Spinal cord (tissue), 10 donors: ENCODE results near the gene FBLN1. TPM values are rescaled to one million over a fixed set of nuclear protein-coding genes. Genes with fewer than 3 reads are reported as not detected.
"Not testable (repeated sequence)": the region's sequence is repeated elsewhere in the genome, so short reads cannot be mapped to it uniquely, and the experiment has no call there.

Experiments used
- DNase-seq, 6 donors: peaks; one replicate each; pipeline versions ENCODE4 v3.0.0 to v3.0.0-alpha.2; 2013 to 2015; ENCODE audit warnings: low spot score in 6 of 6, low read depth in 4 of 6
- H3K27ac ChIP-seq: one replicate; pipeline ENCODE4 v1.5.1; 2013; ENCODE audit warnings: low read depth, low read length, control low read depth
- H3K27me3 ChIP-seq: one replicate; pipeline ENCODE4 v1.6.1; 2013; ENCODE audit warnings: low read length; ENCODE audit not compliant: control insufficient read depth, insufficient read depth
- H3K36me3 ChIP-seq: one replicate; pipeline ENCODE4 v1.6.1; 2013; ENCODE audit warnings: low read length; ENCODE audit not compliant: control insufficient read depth, insufficient read depth
- H3K4me1 ChIP-seq: one replicate; pipeline ENCODE4 v1.6.1; 2013; ENCODE audit warnings: low read length; ENCODE audit not compliant: control insufficient read depth, insufficient read depth
- H3K4me3 ChIP-seq: one replicate; pipeline ENCODE4 v1.5.1; 2013; ENCODE audit warnings: low read depth, low read length, control low read depth
- H3K9me3 ChIP-seq: one replicate; pipeline ENCODE4 v1.6.1; 2013; ENCODE audit warnings: low read length; ENCODE audit not compliant: control insufficient read depth, insufficient read depth
- WGBS: methylation state at CpG from one replicate; pipeline ENCODE4 v1.1.5; 2013; ENCODE audit warnings: missing lambda C conversion rate; ENCODE audit not compliant: insufficient coverage; 5-methylcytosine and 5-hydroxymethylcytosine counted together
- polyA plus RNA-seq, 2 donors: library from polyadenylated mRNA; unstranded; fragments of 120-200 nt; gene quantifications; one replicate each; pipeline ENCODE4 v1.2.1, GENCODE V29; 2013; ENCODE audit not compliant: insufficient read length in 2 of 2
- total RNA-seq, 2 donors: library from RNA; depleted of rRNA in 1 of 2; stranded (reverse); fragments of 120-200 nt in 1 of 2; fragments of >200 nt in 1 of 2; gene quantifications; one replicate each; pipeline versions ENCODE4 v1.2.3 to v1.2.4, GENCODE V29; 2013 to 2014
- donor health status: healthy.

Gene FBLN1
- total and polyA plus RNA-seq, 4 donors = 69.4 to 260 (median 132) TPM

- DNase-seq = no peak
- Histone ChIP-seq H3K4me1 (no peaks in the 10 kb centered on the region), H3K27ac (no peak overlapping the region), H3K36me3 (no peaks in the 10 kb centered on the region), H3K27me3 (no peaks in the 10 kb centered on the region), H3K4me3 (no peak overlapping the region), H3K9me3 (no peaks in the 10 kb centered on the region)
- WGBS = 76% methylated on average over 5 of the region's 5 CpGs
Observed at GRCh38 chr22:45483918-45484499, 18.7 kb upstream of the FBLN1 start.

- Histone ChIP-seq H3K4me1 (no peaks in the 10 kb centered on the region), H3K27me3 (no peaks in the 10 kb centered on the region), H3K36me3 (no peaks in the 10 kb centered on the region), H3K4me3 (no peak overlapping the region), H3K27ac (peak overlapping the region; percentile 10), H3K9me3 (no peaks in the 10 kb centered on the region)
- 92% methylated on average over 4 of the region's 4 CpGs for WGBS
- DNase-seq = no peak
Observed at GRCh38 chr22:45484742-45485141, 17.9 kb upstream of the FBLN1 start.

- H3K27ac ChIP-seq = peak overlapping the region; percentile 10
- WGBS = no CpG with 5 or more reads among the region's 4 CpGs
- H3K9me3 ChIP-seq = no peaks in the 10 kb centered on the region
- no peak for DNase-seq
- no peak overlapping the region for H3K4me3 ChIP-seq
- no peaks in the 10 kb centered on the region for H3K36me3 ChIP-seq
- no peaks in the 10 kb centered on the region for H3K27me3 ChIP-seq
- H3K4me1 ChIP-seq = no peaks in the 10 kb centered on the region
Observed at GRCh38 chr22:45485261-45485660, 17.4 kb upstream of the FBLN1 start.

- H3K9me3 ChIP-seq = no peaks in the 10 kb centered on the region
- no peaks in the 10 kb centered on the region for H3K36me3 ChIP-seq
- H3K4me1 ChIP-seq = peaks cover 5% of the 10 kb centered on the region
- no CpG with 5 or more reads among the region's 4 CpGs for WGBS
- no peak for DNase-seq
- H3K4me3 ChIP-seq = no peak overlapping the region
- no peaks in the 10 kb centered on the region for H3K27me3 ChIP-seq
- H3K27ac ChIP-seq = no peak overlapping the region
Observed at GRCh38 chr22:45488764-45489370, 13.8 kb upstream of the FBLN1 start.

GRCh38 chr22:45490836-45491235 lies 11.8 kb upstream of the FBLN1 start:
- H3K27me3 ChIP-seq = peaks cover 2% of the 10 kb centered on the region
- H3K27ac ChIP-seq = no peak overlapping the region
- H3K4me1 ChIP-seq = peaks cover 5% of the 10 kb centered on the region
- DNase-seq = no peak
- WGBS = 93% methylated on average over 3 of the region's 3 CpGs
- H3K36me3 ChIP-seq = no peaks in the 10 kb centered on the region
- H3K4me3 ChIP-seq = no peak overlapping the region
- no peaks in the 10 kb centered on the region for H3K9me3 ChIP-seq

- Histone ChIP-seq H3K4me1 (peaks cover 13% of the 10 kb centered on the region), H3K4me3 (no peak overlapping the region), H3K9me3 (no peaks in the 10 kb centered on the region), H3K27me3 (peaks cover 2% of the 10 kb centered on the region), H3K36me3 (no peaks in the 10 kb centered on the region), H3K27ac (no peak overlapping the region)
- 54% methylated on average over 7 of the region's 8 CpGs for WGBS
- no peak for DNase-seq
Observed at GRCh38 chr22:45491841-45492240, 10.8 kb upstream of the FBLN1 start.

GRCh38 chr22:45493286-45493771 lies 9.4 kb upstream of the FBLN1 start:
- Histone ChIP-seq H3K27me3 (peaks cover 2% of the 10 kb centered on the region), H3K4me3 (no peak overlapping the region), H3K36me3 (no peaks in the 10 kb centered on the region), H3K4me1 (peaks cover 13% of the 10 kb centered on the region), H3K9me3 (no peaks in the 10 kb centered on the region), H3K27ac (peak overlapping the region; percentile 1)
- DNase-seq = peak in 2 of 6 donors; percentile 74 to 94
- 46% methylated on average over 10 of the region's 13 CpGs for WGBS

- DNase-seq, H3K36me3 ChIP-seq, H3K27ac ChIP-seq, H3K9me3 ChIP-seq, H3K4me3 ChIP-seq, H3K27me3 ChIP-seq: not testable (repeated sequence)
- WGBS = 100% methylated on average over 1 of the region's 8 CpGs
- peaks cover 13% of the 10 kb centered on the region for H3K4me1 ChIP-seq
Observed at GRCh38 chr22:45494306-45494705, 8.4 kb upstream of the FBLN1 start.

GRCh38 chr22:45495616-45496015 lies 7.1 kb upstream of the FBLN1 start:
- not testable (repeated sequence) for H3K27ac ChIP-seq, H3K36me3 ChIP-seq, H3K9me3 ChIP-seq, H3K27me3 ChIP-seq, DNase-seq, H3K4me3 ChIP-seq
- H3K4me1 ChIP-seq = peaks cover 13% of the 10 kb centered on the region
- 91% methylated on average over 13 of the region's 13 CpGs for WGBS

- no peaks in the 10 kb centered on the region for H3K36me3 ChIP-seq
- 60% methylated on average over 2 of the region's 7 CpGs for WGBS
- peaks cover 13% of the 10 kb centered on the region for H3K4me1 ChIP-seq
- H3K4me3 ChIP-seq = no peak overlapping the region
- H3K27ac ChIP-seq = no peak overlapping the region
- H3K27me3 ChIP-seq = peaks cover 2% of the 10 kb centered on the region
- H3K9me3 ChIP-seq = no peaks in the 10 kb centered on the region
- peak in 1 of 6 donors; percentile 39 for DNase-seq
Observed at GRCh38 chr22:45496451-45496941, 6.2 kb upstream of the FBLN1 start.
